Epithelial cell of proximal tubule (primary cell): ENCODE data around the gene ZNF438. TPM values are rescaled to one million over a fixed set of nuclear protein-coding genes. Genes with fewer than 3 reads are reported as not detected.
"Not testable (repeated sequence)": the region's sequence is repeated elsewhere in the genome, so short reads cannot be mapped to it uniquely, and the experiment has no call there.

Source experiments
- DNase-seq: peaks from one replicate; pipeline ENCODE4 v3.0.0-alpha.2; 2011; ENCODE audit warnings: low read depth
- H3K4me3 ChIP-seq: 2 replicates; pipeline ENCODE4 v1.5.1; 2011; ENCODE audit warnings: low read depth, mild to moderate bottlenecking, low read length
- CTCF ChIP-seq: conservative IDR thresholded peaks from 2 replicates; pipeline ENCODE4 v1.5.1; 2012; ENCODE audit warnings: low read depth, mild to moderate bottlenecking, low read length
- total RNA-seq: library from RNA; depleted of rRNA; stranded (reverse); fragments of >200 nt; gene quantifications from 2 replicates; pipeline ENCODE4 v1.2.3, GENCODE V29; 2015

The ZNF438 gene
- total RNA-seq, 1 donor from 2014 or later = 4.2 TPM

DNA sequence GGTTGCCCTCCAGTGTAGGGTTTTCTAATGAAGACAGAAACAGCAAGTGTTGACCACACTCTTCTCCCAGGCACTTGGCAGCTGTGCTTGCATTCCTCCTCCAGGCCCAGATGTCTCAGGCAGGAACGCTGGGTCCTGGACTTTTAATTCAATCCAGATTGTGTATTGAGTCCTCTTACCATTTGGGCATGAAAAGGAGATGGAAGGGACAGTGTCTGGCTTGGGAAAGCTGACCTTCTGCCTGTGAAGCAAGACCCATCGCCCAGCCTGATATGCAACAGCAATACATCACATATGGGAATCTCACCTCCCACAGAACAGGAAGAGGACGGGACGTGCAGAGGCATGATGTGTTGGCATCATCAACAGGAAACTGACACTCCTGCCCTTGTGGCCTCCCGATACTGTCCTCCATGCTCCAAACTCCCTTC lies 227.8 kb downstream of the ZNF438 start:
- H3K4me3 ChIP-seq = no peak overlapping the region
- TF ChIP-seq CTCF = no peak
- DNase-seq = no peak

GRCh38 chr10:30803058-30803457 lies 228.6 kb downstream of the ZNF438 start:
- H3K4me3 ChIP-seq = no peak overlapping the region
- no peak for DNase-seq
- TF ChIP-seq CTCF = no peak

GRCh38 chr10:30800368-30800767 lies 231.3 kb downstream of the ZNF438 start:
- TF ChIP-seq CTCF = no peak
- no peak for DNase-seq
- H3K4me3 ChIP-seq = no peak overlapping the region

GRCh38 chr10:30798646-30799185 lies 232.9 kb downstream of the ZNF438 start:
- no peak for TF ChIP-seq CTCF
- H3K4me3 ChIP-seq = no peak overlapping the region

DNA sequence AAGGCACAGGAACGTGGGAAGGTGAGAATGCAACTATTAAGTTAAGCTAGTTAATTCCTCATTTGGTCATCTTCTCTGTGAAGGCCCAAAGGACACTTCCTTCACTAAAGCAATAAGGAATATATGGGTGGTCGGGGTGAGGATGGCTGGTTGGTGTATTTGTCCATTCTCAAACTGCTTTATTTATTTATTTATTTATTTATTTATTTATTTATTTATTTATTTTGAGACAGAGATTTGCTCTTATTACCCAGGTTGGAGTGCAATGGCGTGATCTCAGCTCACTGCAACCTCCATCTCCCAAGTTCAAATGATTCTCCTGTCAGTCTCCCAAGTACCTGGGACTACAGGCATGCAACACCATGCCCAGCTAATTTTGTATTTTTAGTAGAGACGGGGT lies 236.6 kb downstream of the ZNF438 start:
- H3K4me3 ChIP-seq, DNase-seq: not testable (repeated sequence)

More at GRCh38 chr10:30798646-30799185, 232.9 kb downstream of the ZNF438 start:
- no peak for DNase-seq
